Liver (tissue), 9 donors: Measurements from ENCODE around the gene FES. TPM values are rescaled to one million over a fixed set of nuclear protein-coding genes. Genes with fewer than 3 reads are reported as not detected.

ENCODE experiments used
- DNase-seq: peaks from one replicate; pipeline ENCODE4 v3.0.0-alpha.2; 2017; ENCODE audit warnings: low spot score
- H3K27ac ChIP-seq, 2 donors: one replicate each; pipeline ENCODE4 v1.7.0; 2013; ENCODE audit warnings: inconsistent platforms in 2 of 2, low read length in 2 of 2, control low read depth in 1 of 2, low read depth in 1 of 2, mild to moderate bottlenecking in 1 of 2
- H3K27me3 ChIP-seq, 4 donors: one replicate each; pipeline versions ENCODE4 v1.6.1 to v1.7.0; 2013; ENCODE audit warnings: low read length in 3 of 4, inconsistent platforms in 1 of 4, mild to moderate bottlenecking in 1 of 4, moderate library complexity in 1 of 4; ENCODE audit not compliant: control insufficient read depth in 4 of 4, insufficient read depth in 4 of 4
- H3K36me3 ChIP-seq, 4 donors: one replicate each; pipeline versions ENCODE4 v1.6.1 to v1.7.0; 2013; ENCODE audit warnings: low read length in 3 of 4, mild to moderate bottlenecking in 3 of 4, low read depth in 1 of 4, moderate library complexity in 1 of 4; ENCODE audit not compliant: control insufficient read depth in 4 of 4, insufficient read depth in 3 of 4
- H3K4me1 ChIP-seq, 4 donors: one replicate each; pipeline versions ENCODE4 v1.6.1 to v1.7.0; 2013; ENCODE audit warnings: low read length in 3 of 4, mild to moderate bottlenecking in 3 of 4, moderate library complexity in 1 of 4; ENCODE audit not compliant: control insufficient read depth in 4 of 4, insufficient read depth in 4 of 4
- H3K4me3 ChIP-seq, 3 donors: one replicate each; pipeline versions ENCODE4 v1.6.1 to v1.7.0; 2013; ENCODE audit warnings: low read length in 3 of 3, control low read depth in 1 of 3, low read depth in 1 of 3, mild to moderate bottlenecking in 1 of 3
- H3K9ac ChIP-seq, 2 donors: one replicate each; pipeline ENCODE4 v1.7.0; 2013; ENCODE audit warnings: low read length in 2 of 2, mild to moderate bottlenecking in 2 of 2, moderate library complexity in 2 of 2, control low read depth in 1 of 2, low read depth in 1 of 2
- H3K9me3 ChIP-seq, 4 donors: one replicate each; pipeline versions ENCODE4 v1.6.1 to v1.7.0; 2013; ENCODE audit warnings: low read length in 3 of 4; ENCODE audit not compliant: control insufficient read depth in 4 of 4
- ATF3 ChIP-seq: IDR thresholded peaks from 2 replicates; pipeline ENCODE4 v1.6.1; 2016; ENCODE audit warnings: antibody characterized with exemption
- CTCF ChIP-seq: fragments of 150-350 bp; IDR thresholded peaks from 2 replicates; pipeline ENCODE4 v1.5.1; 2017; ENCODE audit warnings: improper control_type of control experiment, low read depth, low read length; ENCODE audit not compliant: missing input control
- EGR1 ChIP-seq, 2 donors: IDR thresholded peaks; 2 replicates each; pipeline ENCODE4 v1.6.1; 2016 to 2018; ENCODE audit warnings: antibody characterized with exemption in 2 of 2, low read depth in 2 of 2
- FOXA1 ChIP-seq: IDR thresholded peaks from 2 replicates; pipeline ENCODE4 v1.6.1; 2016; ENCODE audit warnings: antibody characterized with exemption
- FOXA2 ChIP-seq: IDR thresholded peaks from 2 replicates; pipeline ENCODE4 v1.6.1; 2016; ENCODE audit warnings: antibody characterized with exemption
- GABPA ChIP-seq, 2 donors: IDR thresholded peaks in 1 of 2; conservative IDR thresholded peaks in 1 of 2; 2 replicates each; pipeline ENCODE4 v1.6.1; 2016; ENCODE audit warnings: antibody characterized with exemption in 2 of 2, mild to moderate bottlenecking in 1 of 2, moderate library complexity in 1 of 2
- HNF4A ChIP-seq, 2 donors: conservative IDR thresholded peaks; 2 replicates each; pipeline ENCODE4 v1.6.1; 2016; ENCODE audit warnings: antibody characterized with exemption in 2 of 2, mild to moderate bottlenecking in 2 of 2
- HNF4G ChIP-seq: IDR thresholded peaks from 2 replicates; pipeline ENCODE4 v1.6.1; 2016; ENCODE audit warnings: antibody characterized with exemption
- JUND ChIP-seq, 2 donors: IDR thresholded peaks; 2 replicates each; pipeline ENCODE4 v1.6.1; 2016; ENCODE audit warnings: antibody characterized with exemption in 2 of 2
- MAX ChIP-seq: IDR thresholded peaks from 2 replicates; pipeline ENCODE4 v1.6.1; 2016; ENCODE audit warnings: antibody characterized with exemption
- NR2F2 ChIP-seq: IDR thresholded peaks from 2 replicates; pipeline ENCODE4 v1.6.1; 2016; ENCODE audit warnings: antibody characterized with exemption
- RAD21 ChIP-seq, 2 donors: IDR thresholded peaks; 2 replicates each; pipeline ENCODE4 v1.6.1; 2016; ENCODE audit warnings: antibody characterized with exemption in 2 of 2, mild to moderate bottlenecking in 2 of 2
- REST ChIP-seq: IDR thresholded peaks from 2 replicates; pipeline ENCODE4 v1.6.1; 2016; ENCODE audit warnings: antibody characterized with exemption, mild to moderate bottlenecking
- RXRA ChIP-seq, 2 donors: IDR thresholded peaks; 2 replicates each; pipeline ENCODE4 v1.6.1; 2017 to 2018; ENCODE audit warnings: antibody characterized with exemption in 2 of 2, mild to moderate bottlenecking in 1 of 2
- SP1 ChIP-seq: IDR thresholded peaks from 2 replicates; pipeline ENCODE4 v1.6.1; 2018; ENCODE audit warnings: antibody characterized with exemption, mild to moderate bottlenecking
- TAF1 ChIP-seq: conservative IDR thresholded peaks from 2 replicates; pipeline ENCODE4 v1.6.1; 2016; ENCODE audit warnings: antibody characterized with exemption, mild to moderate bottlenecking
- YY1 ChIP-seq: IDR thresholded peaks from 2 replicates; pipeline ENCODE4 v1.6.1; 2016; ENCODE audit warnings: antibody characterized with exemption, mild to moderate bottlenecking
- ZBTB33 ChIP-seq: IDR thresholded peaks from 2 replicates; pipeline ENCODE4 v1.6.1; 2016; ENCODE audit warnings: antibody characterized with exemption
- WGBS: extraction: QIAGEN DNeasy Blood & Tissue Kit; methylation state at CpG from one replicate; pipeline ENCODE4 v1.1.7; 2013; 5-methylcytosine and 5-hydroxymethylcytosine counted together
- polyA plus RNA-seq, 2 donors: library from polyadenylated mRNA; stranded (reverse) in 1 of 2; unstranded in 1 of 2; fragments of 200-250 nt in 1 of 2; fragments of >200 nt in 1 of 2; fragmentation: Nextera tagmentation in 1 of 2; extraction: Ambion mirVana in 1 of 2; gene quantifications; one replicate each; pipeline versions ENCODE4 v1.2.1 to v1.2.3, GENCODE V29; 2013 to 2015
- total RNA-seq, 2 donors: library from RNA; depleted of rRNA; stranded (reverse); fragments of >200 nt; gene quantifications; one replicate each; pipeline ENCODE4 v1.2.3, GENCODE V29; 2014
- donor health status: healthy.
- donor health status: healthy.
- donor health status: healthy.
- donor health status: healthy.
- donor health status: healthy.

Gene FES
- total and polyA plus RNA-seq, 4 donors: 12.1 to 43.1 (median 28.8) TPM

GRCh38 chr15:90871139-90871715 is 13.1 kb upstream of the FES start:
- H3K4me3 ChIP-seq: peak overlapping the region; percentile 89 to 94 (median 91)
- H3K4me1 ChIP-seq: peaks cover 8 to 62% (median 46%) of the 10 kb centered on the region in 4 donors
- H3K9ac ChIP-seq: peak overlapping the region; percentile 83 to 90
- peaks cover 2 to 3% (median 2%) of the 10 kb centered on the region in 4 donors for H3K36me3 ChIP-seq
- TF ChIP-seq YY1: no peak
- TF ChIP-seq GABPA (IDR thresholded peaks at IDR 0.05 in 1 of 2, conservative IDR thresholded peaks at IDR 0.05 in 1 of 2): no peak
- TF ChIP-seq ATF3: no peak
- TF ChIP-seq FOXA2: no peak
- no peak for TF ChIP-seq HNF4A (conservative IDR thresholded peaks at IDR 0.05)
- H3K27ac ChIP-seq: peak overlapping the region; percentile 88 to 90
- DNase-seq: peak; percentile 67
- no peaks in the 10 kb centered on the region for H3K27me3 ChIP-seq
- under 1% methylated on average over 71 of the region's 71 CpGs for WGBS
- no peaks in the 10 kb centered on the region for H3K9me3 ChIP-seq

GRCh38 chr15:90871716-90872485 is 12.4 kb upstream of the FES start:
- peak; percentile 73 for DNase-seq
- TF ChIP-seq HNF4G (no peak), RXRA (IDR thresholded peaks at IDR 0.05) (no peak), JUND (IDR thresholded peaks at IDR 0.05) (no peak), ZBTB33 (no peak), SP1 (no peak), GABPA (IDR thresholded peaks at IDR 0.05 in 1 of 2, conservative IDR thresholded peaks at IDR 0.05 in 1 of 2) (no peak), FOXA1 (no peak), MAX (no peak), FOXA2 (no peak), RAD21 (IDR thresholded peaks at IDR 0.05) (no peak), EGR1 (IDR thresholded peaks at IDR 0.05; ENCODE audit: low read depth in 2 of 2) (no peak), REST (no peak), YY1 (no peak), ATF3 (no peak), CTCF (no peak), HNF4A (conservative IDR thresholded peaks at IDR 0.05) (no peak), NR2F2 (no peak), TAF1 (no peak)
- Histone ChIP-seq H3K36me3 (peaks cover 8 to 10% (median 9%) of the 10 kb centered on the region in 4 donors), H3K4me3 (peak overlapping the region; percentile 80 to 94 (median 89)), H3K9me3 (no peaks in the 10 kb centered on the region), H3K4me1 (peaks cover 8 to 61% (median 49%) of the 10 kb centered on the region in 4 donors), H3K9ac (peak overlapping the region; percentile 83 to 96), H3K27ac (peak overlapping the region; percentile 88 to 90), H3K27me3 (no peaks in the 10 kb centered on the region)
- under 1% methylated on average over 77 of the region's 77 CpGs for WGBS
